ENCODE measurements around the gene IQCH.

- TF ChIP-seq, protein P1, sequence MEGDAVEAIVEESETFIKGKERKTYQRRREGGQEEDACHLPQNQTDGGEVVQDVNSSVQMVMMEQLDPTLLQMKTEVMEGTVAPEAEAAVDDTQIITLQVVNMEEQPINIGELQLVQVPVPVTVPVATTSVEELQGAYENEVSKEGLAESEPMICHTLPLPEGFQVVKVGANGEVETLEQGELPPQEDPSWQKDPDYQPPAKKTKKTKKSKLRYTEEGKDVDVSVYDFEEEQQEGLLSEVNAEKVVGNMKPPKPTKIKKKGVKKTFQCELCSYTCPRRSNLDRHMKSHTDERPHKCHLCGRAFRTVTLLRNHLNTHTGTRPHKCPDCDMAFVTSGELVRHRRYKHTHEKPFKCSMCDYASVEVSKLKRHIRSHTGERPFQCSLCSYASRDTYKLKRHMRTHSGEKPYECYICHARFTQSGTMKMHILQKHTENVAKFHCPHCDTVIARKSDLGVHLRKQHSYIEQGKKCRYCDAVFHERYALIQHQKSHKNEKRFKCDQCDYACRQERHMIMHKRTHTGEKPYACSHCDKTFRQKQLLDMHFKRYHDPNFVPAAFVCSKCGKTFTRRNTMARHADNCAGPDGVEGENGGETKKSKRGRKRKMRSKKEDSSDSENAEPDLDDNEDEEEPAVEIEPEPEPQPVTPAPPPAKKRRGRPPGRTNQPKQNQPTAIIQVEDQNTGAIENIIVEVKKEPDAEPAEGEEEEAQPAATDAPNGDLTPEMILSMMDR (conservative IDR thresholded peaks at IDR 0.05) = no peak
- no peak for TF ChIP-seq ZFX (IDR thresholded peaks at IDR 0.05)
These were observed 4.8 kb downstream of the IQCH start for GRCh38 chr15:67259379-67259778.
